T follicular helper cell (primary cell): ENCODE results near the gene HLCS.

Source experiments
- DNase-seq: peaks from one replicate; pipeline ENCODE4 v3.0.0-alpha.2; 2020; ENCODE audit warnings: low read depth

The HLCS gene

GRCh38 chr21:36883532-36884486 lies 82.7 kb downstream of the HLCS start:
- no peak for DNase-seq

- DNase-seq, result no peak
Observed at GRCh38 chr21:36882776-36883175, 83.7 kb downstream of the HLCS start.

GRCh38 chr21:36881228-36881627 lies 85.2 kb downstream of the HLCS start:
- DNase-seq, result no peak

- DNase-seq, result no peak
Observed at GRCh38 chr21:36879827-36880226, 86.6 kb downstream of the HLCS start.

GRCh38 chr21:36877741-36878140 lies 88.7 kb downstream of the HLCS start:
- DNase-seq, result no peak

GRCh38 chr21:36874665-36875064 lies 91.8 kb downstream of the HLCS start:
- DNase-seq, result no peak

GRCh38 chr21:36873513-36873912 lies 93.0 kb downstream of the HLCS start:
- DNase-seq, result no peak

GRCh38 chr21:36867291-36867905 lies 99.1 kb downstream of the HLCS start:
- DNase-seq, result no peak

- DNase-seq, result no peak
Observed at GRCh38 chr21:36866419-36866818, 100.0 kb downstream of the HLCS start.

GRCh38 chr21:36864974-36865373 lies 101.5 kb downstream of the HLCS start:
- DNase-seq, result no peak

GRCh38 chr21:36863260-36863659 lies 103.2 kb downstream of the HLCS start:
- DNase-seq, result no peak

GRCh38 chr21:36861595-36862323 lies 104.7 kb downstream of the HLCS start:
- no peak for DNase-seq

- no peak for DNase-seq
Observed at GRCh38 chr21:36860736-36861594, 105.5 kb downstream of the HLCS start.

GRCh38 chr21:36859744-36860501 lies 106.5 kb downstream of the HLCS start:
- DNase-seq, result no peak

GRCh38 chr21:36858320-36858957 lies 108.0 kb downstream of the HLCS start:
- DNase-seq, result no peak

- DNase-seq, result no peak
Observed at GRCh38 chr21:36856643-36857042, 109.8 kb downstream of the HLCS start.

- DNase-seq, result no peak
Observed at GRCh38 chr21:36854391-36854790, 112.1 kb downstream of the HLCS start.

GRCh38 chr21:36852864-36853263 lies 113.6 kb downstream of the HLCS start:
- no peak for DNase-seq

- DNase-seq, result no peak
Observed at GRCh38 chr21:36852293-36852692, 114.2 kb downstream of the HLCS start.

GRCh38 chr21:36851121-36851520 lies 115.3 kb downstream of the HLCS start:
- no peak for DNase-seq
